Astrocyte of the spinal cord (primary cell): Measurements from ENCODE around the gene TXK.

ENCODE experiments used
- DNase-seq: peaks from one replicate; pipeline ENCODE4 v3.0.0; 2011; ENCODE audit warnings: low read depth, low spot score
- H3K4me3 ChIP-seq: 2 replicates; pipeline ENCODE4 v1.5.1; 2011; ENCODE audit warnings: low read depth, mild to moderate bottlenecking, low read length, moderate library complexity
- CTCF ChIP-seq: IDR thresholded peaks from 2 replicates; pipeline ENCODE4 v1.5.1; 2012; ENCODE audit warnings: low read depth, mild to moderate bottlenecking, low read length, inconsistent platforms
- in situ Hi-C: cut with HindIII; loops from 2 replicates; pipeline ENCODE4 v1.10.0; 2017; ENCODE audit warnings: low sequenced_read_pairs

Gene TXK

GRCh38 chr4:48017108-48017571 is 116.9 kb downstream of the TXK start:
- in situ Hi-C loops, result no loop called here
- no peak for TF ChIP-seq CTCF
- DNase-seq, result peak; percentile 64
- H3K4me3 ChIP-seq, result peak overlapping the region; percentile 73
